ENCODE results near the gene ABHD15.

The ABHD15 gene

DNA sequence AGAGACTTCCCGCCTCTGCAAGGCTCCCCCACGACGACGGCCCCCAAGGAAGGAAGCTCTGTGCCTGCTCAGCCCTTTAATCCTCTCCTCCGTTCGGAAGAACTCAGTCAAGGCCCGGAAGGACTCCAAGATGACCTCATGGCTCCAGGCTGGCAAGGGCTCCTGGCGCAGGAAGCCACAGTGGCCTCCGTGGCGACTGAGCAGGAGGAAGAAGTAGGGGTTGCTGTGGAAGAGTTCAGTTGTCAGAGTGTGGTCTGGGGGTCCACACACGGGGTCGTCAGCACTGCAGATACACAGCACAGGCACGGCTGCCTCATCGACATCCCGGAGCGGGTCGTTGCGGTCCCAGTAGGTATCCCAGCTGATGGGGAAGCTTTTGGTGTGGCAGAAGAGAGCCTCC lies 4.2 kb downstream of the ABHD15 start:
- TF ChIP-seq, protein P1, sequence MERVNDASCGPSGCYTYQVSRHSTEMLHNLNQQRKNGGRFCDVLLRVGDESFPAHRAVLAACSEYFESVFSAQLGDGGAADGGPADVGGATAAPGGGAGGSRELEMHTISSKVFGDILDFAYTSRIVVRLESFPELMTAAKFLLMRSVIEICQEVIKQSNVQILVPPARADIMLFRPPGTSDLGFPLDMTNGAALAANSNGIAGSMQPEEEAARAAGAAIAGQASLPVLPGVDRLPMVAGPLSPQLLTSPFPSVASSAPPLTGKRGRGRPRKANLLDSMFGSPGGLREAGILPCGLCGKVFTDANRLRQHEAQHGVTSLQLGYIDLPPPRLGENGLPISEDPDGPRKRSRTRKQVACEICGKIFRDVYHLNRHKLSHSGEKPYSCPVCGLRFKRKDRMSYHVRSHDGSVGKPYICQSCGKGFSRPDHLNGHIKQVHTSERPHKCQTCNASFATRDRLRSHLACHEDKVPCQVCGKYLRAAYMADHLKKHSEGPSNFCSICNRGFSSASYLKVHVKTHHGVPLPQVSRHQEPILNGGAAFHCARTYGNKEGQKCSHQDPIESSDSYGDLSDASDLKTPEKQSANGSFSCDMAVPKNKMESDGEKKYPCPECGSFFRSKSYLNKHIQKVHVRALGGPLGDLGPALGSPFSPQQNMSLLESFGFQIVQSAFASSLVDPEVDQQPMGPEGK (CRISPR knock-in tag; IDR thresholded peaks at IDR 0.05; ENCODE audit: borderline replicate concordance): no peak
- no peak for TF ChIP-seq GLIS3 (CRISPR knock-in tag; IDR thresholded peaks at IDR 0.05)
- TF ChIP-seq ZNF565 (CRISPR knock-in tag; conservative IDR thresholded peaks at IDR 0.05; ENCODE audit: low read depth): no peak
- TF ChIP-seq CSDC2 (CRISPR knock-in tag; IDR thresholded peaks at IDR 0.05): no peak
- TF ChIP-seq, protein P2, sequence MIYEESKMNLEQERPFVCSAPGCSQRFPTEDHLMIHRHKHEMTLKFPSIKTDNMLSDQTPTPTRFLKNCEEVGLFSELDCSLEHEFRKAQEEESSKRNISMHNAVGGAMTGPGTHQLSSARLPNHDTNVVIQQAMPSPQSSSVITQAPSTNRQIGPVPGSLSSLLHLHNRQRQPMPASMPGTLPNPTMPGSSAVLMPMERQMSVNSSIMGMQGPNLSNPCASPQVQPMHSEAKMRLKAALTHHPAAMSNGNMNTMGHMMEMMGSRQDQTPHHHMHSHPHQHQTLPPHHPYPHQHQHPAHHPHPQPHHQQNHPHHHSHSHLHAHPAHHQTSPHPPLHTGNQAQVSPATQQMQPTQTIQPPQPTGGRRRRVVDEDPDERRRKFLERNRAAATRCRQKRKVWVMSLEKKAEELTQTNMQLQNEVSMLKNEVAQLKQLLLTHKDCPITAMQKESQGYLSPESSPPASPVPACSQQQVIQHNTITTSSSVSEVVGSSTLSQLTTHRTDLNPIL (CRISPR knock-in tag; IDR thresholded peaks at IDR 0.05; ENCODE audit: low read depth): no peak
- no peak for TF ChIP-seq ZNF8 (CRISPR knock-in tag; IDR thresholded peaks at IDR 0.05)
- no peak for TF ChIP-seq TOX (CRISPR knock-in tag; IDR thresholded peaks at IDR 0.05; ENCODE audit: borderline replicate concordance)
- no peak for TF ChIP-seq ZNF70 (CRISPR knock-in tag; IDR thresholded peaks at IDR 0.05)
- TF ChIP-seq ZFP30 (CRISPR knock-in tag; IDR thresholded peaks at IDR 0.05): no peak
- TF ChIP-seq ZC3H10 (CRISPR knock-in tag; IDR thresholded peaks at IDR 0.05): no peak
- TF ChIP-seq, protein P3, sequence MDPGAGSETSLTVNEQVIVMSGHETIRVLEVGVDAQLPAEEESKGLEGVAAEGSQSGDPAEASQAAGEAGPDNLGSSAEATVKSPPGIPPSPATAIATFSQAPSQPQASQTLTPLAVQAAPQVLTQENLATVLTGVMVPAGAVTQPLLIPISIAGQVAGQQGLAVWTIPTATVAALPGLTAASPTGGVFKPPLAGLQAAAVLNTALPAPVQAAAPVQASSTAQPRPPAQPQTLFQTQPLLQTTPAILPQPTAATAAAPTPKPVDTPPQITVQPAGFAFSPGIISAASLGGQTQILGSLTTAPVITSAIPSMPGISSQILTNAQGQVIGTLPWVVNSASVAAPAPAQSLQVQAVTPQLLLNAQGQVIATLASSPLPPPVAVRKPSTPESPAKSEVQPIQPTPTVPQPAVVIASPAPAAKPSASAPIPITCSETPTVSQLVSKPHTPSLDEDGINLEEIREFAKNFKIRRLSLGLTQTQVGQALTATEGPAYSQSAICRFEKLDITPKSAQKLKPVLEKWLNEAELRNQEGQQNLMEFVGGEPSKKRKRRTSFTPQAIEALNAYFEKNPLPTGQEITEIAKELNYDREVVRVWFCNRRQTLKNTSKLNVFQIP (CRISPR knock-in tag; IDR thresholded peaks at IDR 0.05; ENCODE audit: borderline replicate concordance, low read depth): no peak
- TF ChIP-seq BACH2 (CRISPR knock-in tag; IDR thresholded peaks at IDR 0.05; ENCODE audit: borderline replicate concordance): no peak
- TF ChIP-seq, protein P4, sequence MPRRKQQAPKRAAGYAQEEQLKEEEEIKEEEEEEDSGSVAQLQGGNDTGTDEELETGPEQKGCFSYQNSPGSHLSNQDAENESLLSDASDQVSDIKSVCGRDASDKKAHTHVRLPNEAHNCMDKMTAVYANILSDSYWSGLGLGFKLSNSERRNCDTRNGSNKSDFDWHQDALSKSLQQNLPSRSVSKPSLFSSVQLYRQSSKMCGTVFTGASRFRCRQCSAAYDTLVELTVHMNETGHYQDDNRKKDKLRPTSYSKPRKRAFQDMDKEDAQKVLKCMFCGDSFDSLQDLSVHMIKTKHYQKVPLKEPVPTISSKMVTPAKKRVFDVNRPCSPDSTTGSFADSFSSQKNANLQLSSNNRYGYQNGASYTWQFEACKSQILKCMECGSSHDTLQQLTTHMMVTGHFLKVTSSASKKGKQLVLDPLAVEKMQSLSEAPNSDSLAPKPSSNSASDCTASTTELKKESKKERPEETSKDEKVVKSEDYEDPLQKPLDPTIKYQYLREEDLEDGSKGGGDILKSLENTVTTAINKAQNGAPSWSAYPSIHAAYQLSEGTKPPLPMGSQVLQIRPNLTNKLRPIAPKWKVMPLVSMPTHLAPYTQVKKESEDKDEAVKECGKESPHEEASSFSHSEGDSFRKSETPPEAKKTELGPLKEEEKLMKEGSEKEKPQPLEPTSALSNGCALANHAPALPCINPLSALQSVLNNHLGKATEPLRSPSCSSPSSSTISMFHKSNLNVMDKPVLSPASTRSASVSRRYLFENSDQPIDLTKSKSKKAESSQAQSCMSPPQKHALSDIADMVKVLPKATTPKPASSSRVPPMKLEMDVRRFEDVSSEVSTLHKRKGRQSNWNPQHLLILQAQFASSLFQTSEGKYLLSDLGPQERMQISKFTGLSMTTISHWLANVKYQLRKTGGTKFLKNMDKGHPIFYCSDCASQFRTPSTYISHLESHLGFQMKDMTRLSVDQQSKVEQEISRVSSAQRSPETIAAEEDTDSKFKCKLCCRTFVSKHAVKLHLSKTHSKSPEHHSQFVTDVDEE (CRISPR knock-in tag; IDR thresholded peaks at IDR 0.05): no peak
- TF ChIP-seq ARNTL (CRISPR knock-in tag; IDR thresholded peaks at IDR 0.05; ENCODE audit: borderline replicate concordance, low read depth): no peak
- TF ChIP-seq SNAI2 (CRISPR knock-in tag; IDR thresholded peaks at IDR 0.05): no peak
- ATAC-seq: no peak

DNA sequence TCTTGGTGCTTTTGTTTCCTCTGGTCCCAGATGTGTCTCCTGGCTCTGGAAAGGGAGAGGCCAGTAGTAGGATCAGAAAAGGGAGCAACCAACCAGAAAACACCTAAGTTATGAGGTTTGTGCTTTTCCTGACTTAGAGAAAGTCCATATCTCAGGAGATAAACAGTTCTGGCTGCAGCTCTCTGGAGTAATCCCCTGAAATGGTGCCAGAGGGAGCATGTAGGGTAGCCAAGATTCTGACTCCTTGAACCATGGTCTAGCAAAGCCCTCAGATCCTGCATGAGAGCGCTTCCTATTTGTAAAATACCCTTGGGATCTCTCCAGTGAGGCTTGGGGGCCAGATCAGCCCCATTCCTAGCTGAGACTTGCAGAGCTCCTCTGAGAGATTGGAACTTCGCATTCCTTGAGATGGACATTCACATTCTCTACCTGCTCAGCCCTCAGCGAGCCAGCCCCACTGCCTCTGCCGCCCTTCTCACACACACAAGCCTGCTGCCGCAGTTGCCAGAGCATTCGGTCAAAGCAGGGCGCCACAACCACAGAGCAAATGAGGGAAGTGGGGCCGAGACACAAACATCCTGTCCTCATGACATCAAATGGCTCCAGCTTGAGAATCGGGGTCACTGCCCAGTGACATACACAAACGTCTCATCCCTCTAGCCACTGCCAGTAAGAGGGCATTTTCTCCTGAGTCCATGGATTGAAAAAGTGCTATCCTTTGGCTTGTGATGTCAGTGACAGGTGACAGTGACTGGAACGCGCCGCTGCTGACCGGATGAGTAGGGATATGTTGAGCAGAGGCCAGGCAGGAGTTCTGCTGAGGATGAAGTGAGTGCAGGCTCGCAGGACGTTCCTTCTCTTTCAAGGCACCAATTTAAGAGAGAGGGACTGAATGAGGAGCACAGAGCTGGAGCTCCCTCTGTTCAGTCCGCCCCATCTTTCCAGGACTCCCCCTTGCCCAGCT lies 5.0 kb downstream of the ABHD15 start:
- TF ChIP-seq, protein P5, sequence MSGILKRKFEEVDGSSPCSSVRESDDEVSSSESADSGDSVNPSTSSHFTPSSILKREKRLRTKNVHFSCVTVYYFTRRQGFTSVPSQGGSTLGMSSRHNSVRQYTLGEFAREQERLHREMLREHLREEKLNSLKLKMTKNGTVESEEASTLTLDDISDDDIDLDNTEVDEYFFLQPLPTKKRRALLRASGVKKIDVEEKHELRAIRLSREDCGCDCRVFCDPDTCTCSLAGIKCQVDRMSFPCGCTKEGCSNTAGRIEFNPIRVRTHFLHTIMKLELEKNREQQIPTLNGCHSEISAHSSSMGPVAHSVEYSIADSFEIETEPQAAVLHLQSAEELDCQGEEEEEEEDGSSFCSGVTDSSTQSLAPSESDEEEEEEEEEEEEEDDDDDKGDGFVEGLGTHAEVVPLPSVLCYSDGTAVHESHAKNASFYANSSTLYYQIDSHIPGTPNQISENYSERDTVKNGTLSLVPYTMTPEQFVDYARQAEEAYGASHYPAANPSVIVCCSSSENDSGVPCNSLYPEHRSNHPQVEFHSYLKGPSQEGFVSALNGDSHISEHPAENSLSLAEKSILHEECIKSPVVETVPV (CRISPR knock-in tag; IDR thresholded peaks at IDR 0.05): no peak
- TF ChIP-seq, protein P1 (CRISPR knock-in tag; IDR thresholded peaks at IDR 0.05; ENCODE audit: borderline replicate concordance): no peak
- TF ChIP-seq BACH2 (CRISPR knock-in tag; IDR thresholded peaks at IDR 0.05; ENCODE audit: borderline replicate concordance): no peak
- TF ChIP-seq PPARA (CRISPR knock-in tag; IDR thresholded peaks at IDR 0.05; ENCODE audit: borderline replicate concordance): no peak
- TF ChIP-seq OSR1 (CRISPR knock-in tag; IDR thresholded peaks at IDR 0.05): no peak
- no peak for TF ChIP-seq ISL1 (CRISPR knock-in tag; IDR thresholded peaks at IDR 0.05)
- TF ChIP-seq SNAI2 (CRISPR knock-in tag; IDR thresholded peaks at IDR 0.05): no peak
- TF ChIP-seq ZNF565 (CRISPR knock-in tag; conservative IDR thresholded peaks at IDR 0.05; ENCODE audit: low read depth): no peak
- TF ChIP-seq ZFP30 (CRISPR knock-in tag; IDR thresholded peaks at IDR 0.05): no peak
- no peak for TF ChIP-seq ZFP3 (CRISPR knock-in tag; IDR thresholded peaks at IDR 0.05)
- no peak for TF ChIP-seq RARB (CRISPR knock-in tag; IDR thresholded peaks at IDR 0.05)
- TF ChIP-seq, protein P2 (CRISPR knock-in tag; IDR thresholded peaks at IDR 0.05; ENCODE audit: low read depth): no peak
- no peak for TF ChIP-seq ZC3H10 (CRISPR knock-in tag; IDR thresholded peaks at IDR 0.05)
- TF ChIP-seq, protein P4 (CRISPR knock-in tag; IDR thresholded peaks at IDR 0.05): no peak
- TF ChIP-seq TCF4 (CRISPR knock-in tag; IDR thresholded peaks at IDR 0.05; ENCODE audit: borderline replicate concordance): no peak
- no peak for ATAC-seq

Data from SK-N-SH treated with all-trans-retinoic acid at 6 μM for 48 hours (cell line).